Thyroid gland (tissue), 4 donors: ENCODE results near the gene RTBDN.

ENCODE experiments used
- POLR2A ChIP-seq, 2 donors: fragments of 450-650 bp; IDR thresholded peaks; one replicate each; pipeline ENCODE4 v1.6.1; 2017; ENCODE audit warnings: antibody characterized with exemption in 2 of 2, mild to moderate bottlenecking in 2 of 2, moderate library complexity in 1 of 2
- TF ChIP-seq, protein P1 (sequence below), 6 experiments: fragments of 200-600 bp in 3 of 6; fragments of 450-650 bp in 3 of 6; sonication (generic) in 3 of 6; IDR thresholded peaks; one replicate each; pipeline ENCODE4 v1.5.1; 2016 to 2019; ENCODE audit warnings: antibody characterized with exemption in 6 of 6, mild to moderate bottlenecking in 2 of 6, inconsistent platforms in 1 of 6, moderate library complexity in 1 of 6

DNA sequence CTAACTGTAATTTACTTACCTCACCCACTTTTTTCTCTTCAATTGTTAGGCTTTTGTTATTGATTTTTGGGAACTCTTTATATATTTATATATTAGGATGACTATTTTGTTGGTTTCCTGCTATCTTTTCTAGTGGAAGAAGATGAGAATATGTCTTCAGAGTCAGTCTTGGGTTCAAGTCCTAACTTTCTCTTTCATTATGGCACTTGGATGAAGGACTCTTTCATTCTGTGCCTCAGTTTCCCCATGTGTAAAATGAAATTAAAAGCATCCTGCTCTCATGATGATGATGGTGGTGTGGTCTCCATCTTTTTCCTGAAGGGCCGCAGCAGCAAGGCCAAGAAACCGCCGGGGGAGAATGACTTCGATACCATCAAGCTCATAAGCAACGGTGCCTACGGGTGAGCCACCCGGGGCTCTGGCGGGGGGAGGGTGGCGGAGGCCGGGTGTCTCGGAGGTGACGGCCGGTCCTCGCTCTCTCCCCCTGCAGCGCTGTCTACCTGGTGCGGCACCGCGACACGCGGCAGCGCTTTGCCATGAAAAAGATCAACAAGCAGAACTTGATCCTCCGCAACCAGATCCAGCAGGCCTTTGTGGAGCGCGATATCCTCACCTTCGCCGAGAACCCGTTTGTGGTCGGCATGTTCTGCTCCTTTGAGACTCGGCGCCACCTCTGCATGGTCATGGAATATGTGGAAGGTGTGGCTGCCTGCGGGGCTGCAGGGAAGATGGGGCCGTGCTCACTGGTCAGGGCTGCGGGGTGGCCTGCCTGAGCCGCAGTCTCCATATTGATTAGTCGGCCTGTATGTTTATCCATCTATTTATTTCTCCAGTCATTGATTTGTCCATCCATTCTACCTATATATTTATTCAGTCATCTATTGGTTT lies 23.9 kb upstream of the RTBDN start:
- TF ChIP-seq, protein P1, sequence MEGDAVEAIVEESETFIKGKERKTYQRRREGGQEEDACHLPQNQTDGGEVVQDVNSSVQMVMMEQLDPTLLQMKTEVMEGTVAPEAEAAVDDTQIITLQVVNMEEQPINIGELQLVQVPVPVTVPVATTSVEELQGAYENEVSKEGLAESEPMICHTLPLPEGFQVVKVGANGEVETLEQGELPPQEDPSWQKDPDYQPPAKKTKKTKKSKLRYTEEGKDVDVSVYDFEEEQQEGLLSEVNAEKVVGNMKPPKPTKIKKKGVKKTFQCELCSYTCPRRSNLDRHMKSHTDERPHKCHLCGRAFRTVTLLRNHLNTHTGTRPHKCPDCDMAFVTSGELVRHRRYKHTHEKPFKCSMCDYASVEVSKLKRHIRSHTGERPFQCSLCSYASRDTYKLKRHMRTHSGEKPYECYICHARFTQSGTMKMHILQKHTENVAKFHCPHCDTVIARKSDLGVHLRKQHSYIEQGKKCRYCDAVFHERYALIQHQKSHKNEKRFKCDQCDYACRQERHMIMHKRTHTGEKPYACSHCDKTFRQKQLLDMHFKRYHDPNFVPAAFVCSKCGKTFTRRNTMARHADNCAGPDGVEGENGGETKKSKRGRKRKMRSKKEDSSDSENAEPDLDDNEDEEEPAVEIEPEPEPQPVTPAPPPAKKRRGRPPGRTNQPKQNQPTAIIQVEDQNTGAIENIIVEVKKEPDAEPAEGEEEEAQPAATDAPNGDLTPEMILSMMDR (IDR thresholded peaks at IDR 0.05): no peak
- TF ChIP-seq POLR2A (IDR thresholded peaks at IDR 0.05): no peak
